HEK293 (cell line): Measurements from ENCODE around the gene TMOD4.

Source experiments
- CTCF ChIA-PET: fragments of 350-600 bp; formaldehyde crosslinking; extraction: SDS; loops from one replicate; lab custom pipeline; 2021; ENCODE audit warnings: antibody characterized with exemption; lab: Yijun Ruan, JAX
- POLR2A ChIA-PET: fragments of 300-600 bp; formaldehyde crosslinking; extraction: SDS; loops from one replicate; lab custom pipeline; 2020; ENCODE audit warnings: antibody characterized with exemption, inconsistent platforms; lab: Yijun Ruan, JAX
- H3K27ac ChIP-seq: fragments of 200-500 bp; sonication (Bioruptor generic); 2 replicates; pipeline ENCODE4 v1.5.1; 2014; ENCODE audit warnings: low read depth, low read length, control low read depth, inconsistent platforms; ENCODE audit errors: extremely low read depth
- H3K36me3 ChIP-seq, 2 experiments: fragments of 200-500 bp in 1 of 2; sonication (Bioruptor generic) in 1 of 2; 1 replicate in 1 of 2; 2 replicates in 1 of 2; pipeline ENCODE4 v1.5.1; 2014 to 2017; ENCODE audit warnings: inconsistent platforms in 2 of 2, low read length in 2 of 2; ENCODE audit not compliant: control insufficient read depth in 2 of 2, insufficient read depth in 1 of 2
- H3K4me1 ChIP-seq: fragments of 200-500 bp; sonication (Bioruptor generic); 2 replicates; pipeline ENCODE4 v1.5.1; 2014; ENCODE audit warnings: mild to moderate bottlenecking, low read length, inconsistent platforms; ENCODE audit not compliant: control insufficient read depth, insufficient read depth
- H3K4me3 ChIP-seq: 2 replicates; pipeline ENCODE4 v1.5.1; 2011; ENCODE audit warnings: low read depth, mild to moderate bottlenecking, control low read depth, low read length, moderate library complexity
- H3K9me3 ChIP-seq: fragments of 200-500 bp; sonication (Bioruptor generic); 2 replicates; pipeline ENCODE4 v1.5.1; 2014; ENCODE audit warnings: low read depth, low read length, inconsistent platforms; ENCODE audit not compliant: control insufficient read depth, insufficient read depth
- FEZF1 ChIP-seq: fragments of 450-650 bp; formaldehyde crosslinking; IDR thresholded peaks from 2 replicates; pipeline ENCODE4 v1.5.1; 2016; ENCODE audit warnings: missing biosample characterization, missing genetic modification characterization
- IKZF3 ChIP-seq: fragments of 450-650 bp; IDR thresholded peaks from 2 replicates; pipeline ENCODE4 v1.5.0; 2018; ENCODE audit warnings: missing biosample characterization, mild to moderate bottlenecking, missing genetic modification characterization, moderate library complexity
- SALL2 ChIP-seq: fragments of 450-650 bp; formaldehyde crosslinking; IDR thresholded peaks from 2 replicates; pipeline ENCODE4 v1.5.0; 2017; ENCODE audit warnings: missing biosample characterization, mild to moderate bottlenecking, missing genetic modification characterization, borderline replicate concordance
- WT1 ChIP-seq: fragments of 450-650 bp; formaldehyde crosslinking; IDR thresholded peaks from 2 replicates; pipeline ENCODE4 v1.5.1; 2016; ENCODE audit warnings: missing biosample characterization, missing genetic modification characterization
- ZBTB1 ChIP-seq: fragments of 450-650 bp; formaldehyde crosslinking; IDR thresholded peaks from 2 replicates; pipeline ENCODE4 v1.5.1; 2016; ENCODE audit warnings: missing biosample characterization, missing genetic modification characterization
- ZFHX2 ChIP-seq: fragments of 450-650 bp; formaldehyde crosslinking; conservative IDR thresholded peaks from 2 replicates; pipeline ENCODE4 v1.5.1; 2016; ENCODE audit warnings: missing biosample characterization, missing genetic modification characterization
- ZIC2 ChIP-seq: fragments of 450-650 bp; formaldehyde crosslinking; IDR thresholded peaks from 2 replicates; pipeline ENCODE4 v1.5.1; 2016; ENCODE audit warnings: missing biosample characterization, missing genetic modification characterization
- ZNF157 ChIP-seq: fragments of 450-650 bp; formaldehyde crosslinking; IDR thresholded peaks from 2 replicates; pipeline ENCODE4 v1.5.1; 2016; ENCODE audit warnings: missing biosample characterization, missing genetic modification characterization
- ZNF174 ChIP-seq: fragments of 450-650 bp; formaldehyde crosslinking; IDR thresholded peaks from 2 replicates; pipeline ENCODE4 v1.5.0; 2017; ENCODE audit warnings: missing biosample characterization, mild to moderate bottlenecking, missing genetic modification characterization
- ZNF2 ChIP-seq: fragments of 450-650 bp; formaldehyde crosslinking; IDR thresholded peaks from 2 replicates; pipeline ENCODE4 v1.5.1; 2016; ENCODE audit warnings: missing biosample characterization, missing genetic modification characterization
- ZNF248 ChIP-seq: fragments of 450-650 bp; formaldehyde crosslinking; IDR thresholded peaks from 2 replicates; pipeline ENCODE4 v1.5.1; 2017; ENCODE audit warnings: missing biosample characterization, missing genetic modification characterization
- ZNF292 ChIP-seq: fragments of 450-650 bp; formaldehyde crosslinking; IDR thresholded peaks from 2 replicates; pipeline ENCODE4 v1.5.1; 2016; ENCODE audit warnings: low read depth, missing biosample characterization, missing genetic modification characterization, borderline replicate concordance
- ZNF335 ChIP-seq: fragments of 450-650 bp; formaldehyde crosslinking; conservative IDR thresholded peaks from 2 replicates; pipeline ENCODE4 v1.5.1; 2016; ENCODE audit warnings: missing biosample characterization, missing genetic modification characterization
- ZNF350 ChIP-seq: fragments of 450-650 bp; formaldehyde crosslinking; IDR thresholded peaks from 2 replicates; pipeline ENCODE4 v1.5.0; 2017; ENCODE audit warnings: missing biosample characterization, mild to moderate bottlenecking, missing genetic modification characterization
- ZNF366 ChIP-seq: fragments of 450-650 bp; formaldehyde crosslinking; conservative IDR thresholded peaks from 2 replicates; pipeline ENCODE4 v1.5.1; 2016; ENCODE audit warnings: missing biosample characterization, missing genetic modification characterization
- ZNF530 ChIP-seq: fragments of 450-650 bp; formaldehyde crosslinking; IDR thresholded peaks from 2 replicates; pipeline ENCODE4 v1.5.1; 2016; ENCODE audit warnings: low read depth, missing biosample characterization, missing genetic modification characterization
- ZNF596 ChIP-seq: fragments of 450-650 bp; IDR thresholded peaks from 2 replicates; pipeline ENCODE4 v1.5.0; 2018; ENCODE audit warnings: missing biosample characterization, mild to moderate bottlenecking, missing genetic modification characterization, moderate library complexity
- TF ChIP-seq, protein P1 (sequence below): fragments of 450-650 bp; formaldehyde crosslinking; conservative IDR thresholded peaks from 2 replicates; pipeline ENCODE4 v1.5.1; 2016; ENCODE audit warnings: low read depth, missing biosample characterization, missing genetic modification characterization
- TF ChIP-seq, protein P2 (sequence below): fragments of 450-650 bp; formaldehyde crosslinking; IDR thresholded peaks from 2 replicates; pipeline ENCODE4 v1.5.1; 2017; ENCODE audit warnings: missing biosample characterization, missing genetic modification characterization
- TF ChIP-seq, protein P3 (sequence below): fragments of 450-650 bp; formaldehyde crosslinking; IDR thresholded peaks from 2 replicates; pipeline ENCODE4 v1.5.1; 2016; ENCODE audit warnings: missing biosample characterization, missing genetic modification characterization
- TF ChIP-seq, protein P4 (sequence below): fragments of 450-650 bp; formaldehyde crosslinking; IDR thresholded peaks from 2 replicates; pipeline ENCODE4 v1.5.1; 2016; ENCODE audit warnings: missing biosample characterization, missing genetic modification characterization

The TMOD4 gene

DNA sequence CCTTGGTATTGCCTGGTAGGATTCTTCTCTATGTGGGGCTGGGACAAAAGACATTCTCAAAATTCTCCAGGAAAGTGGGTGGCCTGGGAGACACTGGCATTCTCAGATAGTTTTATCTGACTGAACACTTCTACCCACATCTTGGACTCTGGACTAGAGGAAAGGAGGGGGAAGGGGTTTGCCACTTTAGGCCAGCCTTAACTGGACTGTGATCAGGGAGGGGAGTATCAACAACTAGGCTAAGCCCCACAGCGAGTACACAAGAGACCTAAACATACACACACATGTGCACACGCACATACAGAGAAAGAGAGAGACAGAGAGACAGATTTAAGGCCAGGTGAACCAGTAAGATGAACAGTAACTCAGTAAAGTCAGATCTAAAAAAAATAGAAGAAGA is 28.1 kb downstream of the TMOD4 start (continued):
- TF ChIP-seq, protein P1, sequence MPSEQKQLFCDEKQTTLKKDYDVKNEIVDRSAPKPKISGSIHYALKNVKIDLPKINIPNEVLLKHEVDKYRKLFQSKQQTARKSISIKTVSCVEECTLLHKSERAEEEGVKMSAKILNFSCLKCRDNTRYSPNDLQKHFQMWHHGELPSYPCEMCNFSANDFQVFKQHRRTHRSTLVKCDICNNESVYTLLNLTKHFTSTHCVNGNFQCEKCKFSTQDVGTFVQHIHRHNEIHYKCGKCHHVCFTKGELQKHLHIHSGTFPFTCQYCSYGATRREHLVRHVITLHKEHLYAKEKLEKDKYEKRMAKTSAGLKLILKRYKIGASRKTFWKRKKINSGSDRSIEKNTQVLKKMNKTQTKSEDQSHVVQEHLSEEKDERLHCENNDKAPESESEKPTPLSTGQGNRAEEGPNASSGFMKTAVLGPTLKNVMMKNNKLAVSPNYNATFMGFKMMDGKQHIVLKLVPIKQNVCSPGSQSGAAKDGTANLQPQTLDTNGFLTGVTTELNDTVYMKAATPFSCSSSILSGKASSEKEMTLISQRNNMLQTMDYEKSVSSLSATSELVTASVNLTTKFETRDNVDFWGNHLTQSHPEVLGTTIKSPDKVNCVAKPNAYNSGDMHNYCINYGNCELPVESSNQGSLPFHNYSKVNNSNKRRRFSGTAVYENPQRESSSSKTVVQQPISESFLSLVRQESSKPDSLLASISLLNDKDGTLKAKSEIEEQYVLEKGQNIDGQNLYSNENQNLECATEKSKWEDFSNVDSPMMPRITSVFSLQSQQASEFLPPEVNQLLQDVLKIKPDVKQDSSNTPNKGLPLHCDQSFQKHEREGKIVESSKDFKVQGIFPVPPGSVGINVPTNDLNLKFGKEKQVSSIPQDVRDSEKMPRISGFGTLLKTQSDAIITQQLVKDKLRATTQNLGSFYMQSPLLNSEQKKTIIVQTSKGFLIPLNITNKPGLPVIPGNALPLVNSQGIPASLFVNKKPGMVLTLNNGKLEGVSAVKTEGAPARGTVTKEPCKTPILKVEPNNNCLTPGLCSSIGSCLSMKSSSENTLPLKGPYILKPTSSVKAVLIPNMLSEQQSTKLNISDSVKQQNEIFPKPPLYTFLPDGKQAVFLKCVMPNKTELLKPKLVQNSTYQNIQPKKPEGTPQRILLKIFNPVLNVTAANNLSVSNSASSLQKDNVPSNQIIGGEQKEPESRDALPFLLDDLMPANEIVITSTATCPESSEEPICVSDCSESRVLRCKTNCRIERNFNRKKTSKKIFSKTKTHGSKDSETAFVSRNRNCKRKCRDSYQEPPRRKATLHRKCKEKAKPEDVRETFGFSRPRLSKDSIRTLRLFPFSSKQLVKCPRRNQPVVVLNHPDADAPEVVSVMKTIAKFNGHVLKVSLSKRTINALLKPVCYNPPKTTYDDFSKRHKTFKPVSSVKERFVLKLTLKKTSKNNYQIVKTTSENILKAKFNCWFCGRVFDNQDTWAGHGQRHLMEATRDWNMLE (tag by site-specific recombination) = no peak
- TF ChIP-seq ZNF530 (tag by site-specific recombination) = no peak
- TF ChIP-seq ZNF157 (tag by site-specific recombination) = no peak
- TF ChIP-seq SALL2 = no peak
- TF ChIP-seq, protein P2, sequence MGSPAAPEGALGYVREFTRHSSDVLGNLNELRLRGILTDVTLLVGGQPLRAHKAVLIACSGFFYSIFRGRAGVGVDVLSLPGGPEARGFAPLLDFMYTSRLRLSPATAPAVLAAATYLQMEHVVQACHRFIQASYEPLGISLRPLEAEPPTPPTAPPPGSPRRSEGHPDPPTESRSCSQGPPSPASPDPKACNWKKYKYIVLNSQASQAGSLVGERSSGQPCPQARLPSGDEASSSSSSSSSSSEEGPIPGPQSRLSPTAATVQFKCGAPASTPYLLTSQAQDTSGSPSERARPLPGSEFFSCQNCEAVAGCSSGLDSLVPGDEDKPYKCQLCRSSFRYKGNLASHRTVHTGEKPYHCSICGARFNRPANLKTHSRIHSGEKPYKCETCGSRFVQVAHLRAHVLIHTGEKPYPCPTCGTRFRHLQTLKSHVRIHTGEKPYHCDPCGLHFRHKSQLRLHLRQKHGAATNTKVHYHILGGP = no peak
- TF ChIP-seq ZNF292 (tag by site-specific recombination) = no peak
- TF ChIP-seq, all 188 proteins: peak for 0

DNA sequence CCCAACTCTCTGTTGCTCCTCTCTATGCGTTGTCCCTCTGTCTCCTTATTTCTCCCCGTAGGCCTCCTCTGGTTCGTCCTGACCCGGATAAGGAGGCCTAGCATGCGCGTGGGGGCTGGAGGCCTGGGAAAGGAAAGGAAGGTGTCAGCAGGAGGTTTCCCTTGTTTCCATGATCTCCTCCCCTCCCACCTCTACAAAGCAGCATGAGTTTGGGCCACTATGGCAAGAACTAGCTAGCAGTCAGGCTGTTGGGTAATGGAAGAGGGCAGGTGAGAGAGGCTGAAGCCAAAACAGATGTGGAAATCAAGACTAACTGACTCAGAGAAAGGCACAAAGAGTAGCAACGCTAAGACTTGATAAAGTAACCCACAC is 28.7 kb downstream of the TMOD4 start:
- TF ChIP-seq ZBTB1 (tag by site-specific recombination) (no peak), WT1 (tag by site-specific recombination) (peak; percentile 49; the same call in 1 of the 2 replicates), ZNF2 (tag by site-specific recombination) (0 out of 2 replicates have a peak, but pooled peaks have one; percentile 5), IKZF3 (tag by site-specific recombination) (0 out of 2 replicates have a peak, but pooled peaks have one; percentile 8), ZNF596 (tag by site-specific recombination) (no peak), ZNF366 (tag by site-specific recombination) (peak; percentile 10; the same call in 1 of the 2 replicates), ZIC2 (peak; percentile 71), ZFHX2 (tag by site-specific recombination) (peak; percentile 43; the same call in 1 of the 2 replicates)
- ChIA-PET CTCF (interaction anchor here (1.6 kb wide), 1 partner anchor 47 kb away, joined by 7 read pairs; no protein-coding TSS in a partner anchor), POLR2A (no interaction called here)
- peaks cover 0 to 5% of the 10 kb centered on the region in 2 experiments; a peak in 1 of 3 replicates for H3K36me3 ChIP-seq
- peaks cover 3% of the 10 kb centered on the region; the same call in 1 of the 2 replicates for H3K4me1 ChIP-seq
- no peak overlapping the region; the same call in 1 of the 2 replicates for H3K27ac ChIP-seq
- no peaks in the 10 kb centered on the region for H3K9me3 ChIP-seq
- peak overlapping the region; percentile 19; the same call in 1 of the 2 replicates for H3K4me3 ChIP-seq

DNA sequence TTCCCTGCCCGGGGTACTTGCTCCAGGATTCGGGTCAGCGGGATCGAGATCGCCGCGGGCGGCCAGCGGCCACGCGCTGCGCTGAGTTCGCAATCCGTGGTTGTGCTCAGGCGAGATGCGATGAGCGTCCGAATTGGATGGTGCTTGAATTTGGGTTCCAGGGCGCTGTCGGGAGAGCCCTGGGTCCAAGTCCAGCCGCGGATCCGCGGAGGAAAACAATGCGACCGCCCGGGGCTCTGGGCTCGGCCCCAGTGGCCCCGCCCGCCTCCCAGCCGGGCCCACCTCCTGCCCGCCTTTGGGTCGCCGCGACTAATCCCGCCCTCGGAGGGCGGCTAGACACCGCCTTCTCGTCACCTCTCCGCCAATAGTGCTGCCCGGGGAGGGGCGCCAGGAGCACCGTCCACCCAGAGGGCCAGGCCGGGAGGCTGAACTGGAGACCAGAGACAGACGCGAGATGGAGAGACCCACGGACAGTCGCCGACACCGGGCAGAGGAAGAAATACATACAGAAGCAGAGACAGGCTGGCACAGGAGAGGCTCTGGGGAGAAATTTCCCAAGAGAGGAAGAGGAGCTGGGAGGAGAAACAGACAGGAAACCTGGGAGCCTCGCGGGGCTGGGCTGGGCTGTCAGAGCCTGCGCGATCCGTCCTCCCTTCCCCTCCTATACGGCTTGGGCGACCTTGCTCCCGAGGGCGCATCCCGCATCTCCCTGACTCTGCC is 29.2 kb downstream of the TMOD4 start, which contains the start of gene SEMA6C:
TSS of gene SEMA6C (minus strand) at position 220 of the 720 bp plus-strand sequence. CDS start 4,010 bp downstream, outside the sequence.
- H3K27ac ChIP-seq = no peak within 1 kb of the TSS; the same call in 1 of the 2 replicates
- CTCF ChIA-PET = interaction anchor here (1.6 kb wide), 1 partner anchor 47 kb away, joined by 7 read pairs; no protein-coding TSS in a partner anchor
- H3K36me3 ChIP-seq = peaks cover 0 to 5% of the 10 kb centered on the region in 2 experiments; a peak in 1 of 3 replicates
- POLR2A ChIA-PET = no interaction called here
- H3K4me1 ChIP-seq = peaks cover 3% of the 10 kb centered on the region; the same call in 1 of the 2 replicates
- H3K4me3 ChIP-seq = peak within 1 kb of the TSS; percentile 65
- H3K9me3 ChIP-seq = no peaks in the 10 kb centered on the region
- no peak for TF ChIP-seq ZNF350 (tag by site-specific recombination)
- TF ChIP-seq IKZF3 (tag by site-specific recombination) = peak; percentile 58
- TF ChIP-seq FEZF1 (tag by site-specific recombination) = no peak
- peak; percentile 77 for TF ChIP-seq ZNF335 (tag by site-specific recombination)
- TF ChIP-seq, protein P3, sequence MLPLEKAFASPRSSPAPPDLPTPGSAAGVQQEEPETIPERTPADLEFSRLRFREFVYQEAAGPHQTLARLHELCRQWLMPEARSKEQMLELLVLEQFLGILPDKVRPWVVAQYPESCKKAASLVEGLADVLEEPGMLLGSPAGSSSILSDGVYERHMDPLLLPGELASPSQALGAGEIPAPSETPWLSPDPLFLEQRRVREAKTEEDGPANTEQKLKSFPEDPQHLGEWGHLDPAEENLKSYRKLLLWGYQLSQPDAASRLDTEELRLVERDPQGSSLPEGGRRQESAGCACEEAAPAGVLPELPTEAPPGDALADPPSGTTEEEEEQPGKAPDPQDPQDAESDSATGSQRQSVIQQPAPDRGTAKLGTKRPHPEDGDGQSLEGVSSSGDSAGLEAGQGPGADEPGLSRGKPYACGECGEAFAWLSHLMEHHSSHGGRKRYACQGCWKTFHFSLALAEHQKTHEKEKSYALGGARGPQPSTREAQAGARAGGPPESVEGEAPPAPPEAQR (tag by site-specific recombination) = no peak
- TF ChIP-seq, protein P4, sequence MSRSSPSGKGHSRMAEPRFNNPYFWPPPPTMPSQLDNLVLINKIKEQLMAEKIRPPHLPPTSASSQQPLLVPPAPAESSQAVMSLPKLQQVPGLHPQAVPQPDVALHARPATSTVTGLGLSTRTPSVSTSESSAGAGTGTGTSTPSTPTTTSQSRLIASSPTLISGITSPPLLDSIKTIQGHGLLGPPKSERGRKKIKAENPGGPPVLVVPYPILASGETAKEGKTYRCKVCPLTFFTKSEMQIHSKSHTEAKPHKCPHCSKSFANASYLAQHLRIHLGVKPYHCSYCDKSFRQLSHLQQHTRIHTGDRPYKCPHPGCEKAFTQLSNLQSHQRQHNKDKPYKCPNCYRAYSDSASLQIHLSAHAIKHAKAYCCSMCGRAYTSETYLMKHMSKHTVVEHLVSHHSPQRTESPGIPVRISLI (tag by site-specific recombination) = no peak
- TF ChIP-seq, protein P2 = no peak
- no peak for TF ChIP-seq ZNF174 (tag by site-specific recombination)
- TF ChIP-seq WT1 (tag by site-specific recombination) = no peak
- TF ChIP-seq ZNF248 (tag by site-specific recombination) = no peak
